ENCODE measurements around the gene GIT1. TPM values are rescaled to one million over a fixed set of nuclear protein-coding genes. Genes with fewer than 3 reads are reported as not detected.

The GIT1 gene
- total RNA-seq, 1 donor from 2014 or later: 46.7 TPM

DNA sequence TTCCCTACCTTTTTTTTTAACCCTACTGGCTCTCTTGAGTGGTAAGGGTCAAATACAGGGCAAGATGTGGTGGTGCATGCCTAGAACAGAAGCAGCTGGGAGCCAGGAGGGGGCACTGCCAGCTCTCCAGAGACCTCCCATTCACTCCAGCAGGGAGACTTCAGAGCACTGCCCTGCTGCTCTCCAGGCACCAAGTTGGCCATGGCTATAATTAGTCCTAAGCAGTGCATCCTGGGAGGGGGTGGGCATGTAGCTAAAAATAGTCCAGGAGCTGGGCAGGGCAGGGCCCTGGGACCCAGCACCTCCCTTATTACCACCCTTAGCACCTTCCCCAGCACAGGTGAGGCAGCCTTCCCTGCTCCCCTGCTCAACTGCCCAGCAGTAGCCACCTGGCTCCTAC lies 29.8 kb upstream of the GIT1 start:
- peaks cover 24% of the 10 kb centered on the region for H3K27me3 Mint-ChIP-seq (ENCODE audit: unreplicated experiment)
- no peaks in the 10 kb centered on the region for H3K36me3 Mint-ChIP-seq (ENCODE audit: unreplicated experiment)
- H3K9me3 Mint-ChIP-seq (ENCODE audit: unreplicated experiment): peaks cover 5% of the 10 kb centered on the region
- H3K4me1 Mint-ChIP-seq (ENCODE audit: low read depth, unreplicated experiment): peaks cover 4% of the 10 kb centered on the region
- TF ChIP-seq, protein P1, sequence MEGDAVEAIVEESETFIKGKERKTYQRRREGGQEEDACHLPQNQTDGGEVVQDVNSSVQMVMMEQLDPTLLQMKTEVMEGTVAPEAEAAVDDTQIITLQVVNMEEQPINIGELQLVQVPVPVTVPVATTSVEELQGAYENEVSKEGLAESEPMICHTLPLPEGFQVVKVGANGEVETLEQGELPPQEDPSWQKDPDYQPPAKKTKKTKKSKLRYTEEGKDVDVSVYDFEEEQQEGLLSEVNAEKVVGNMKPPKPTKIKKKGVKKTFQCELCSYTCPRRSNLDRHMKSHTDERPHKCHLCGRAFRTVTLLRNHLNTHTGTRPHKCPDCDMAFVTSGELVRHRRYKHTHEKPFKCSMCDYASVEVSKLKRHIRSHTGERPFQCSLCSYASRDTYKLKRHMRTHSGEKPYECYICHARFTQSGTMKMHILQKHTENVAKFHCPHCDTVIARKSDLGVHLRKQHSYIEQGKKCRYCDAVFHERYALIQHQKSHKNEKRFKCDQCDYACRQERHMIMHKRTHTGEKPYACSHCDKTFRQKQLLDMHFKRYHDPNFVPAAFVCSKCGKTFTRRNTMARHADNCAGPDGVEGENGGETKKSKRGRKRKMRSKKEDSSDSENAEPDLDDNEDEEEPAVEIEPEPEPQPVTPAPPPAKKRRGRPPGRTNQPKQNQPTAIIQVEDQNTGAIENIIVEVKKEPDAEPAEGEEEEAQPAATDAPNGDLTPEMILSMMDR (IDR thresholded peaks at IDR 0.05; ENCODE audit: partially characterized antibody, unreplicated experiment): no peak
- no peak for DNase-seq
- no peak overlapping the region for H3K4me3 Mint-ChIP-seq (ENCODE audit: unreplicated experiment)
- H3K27ac Mint-ChIP-seq (ENCODE audit: unreplicated experiment): no peak overlapping the region

DNA sequence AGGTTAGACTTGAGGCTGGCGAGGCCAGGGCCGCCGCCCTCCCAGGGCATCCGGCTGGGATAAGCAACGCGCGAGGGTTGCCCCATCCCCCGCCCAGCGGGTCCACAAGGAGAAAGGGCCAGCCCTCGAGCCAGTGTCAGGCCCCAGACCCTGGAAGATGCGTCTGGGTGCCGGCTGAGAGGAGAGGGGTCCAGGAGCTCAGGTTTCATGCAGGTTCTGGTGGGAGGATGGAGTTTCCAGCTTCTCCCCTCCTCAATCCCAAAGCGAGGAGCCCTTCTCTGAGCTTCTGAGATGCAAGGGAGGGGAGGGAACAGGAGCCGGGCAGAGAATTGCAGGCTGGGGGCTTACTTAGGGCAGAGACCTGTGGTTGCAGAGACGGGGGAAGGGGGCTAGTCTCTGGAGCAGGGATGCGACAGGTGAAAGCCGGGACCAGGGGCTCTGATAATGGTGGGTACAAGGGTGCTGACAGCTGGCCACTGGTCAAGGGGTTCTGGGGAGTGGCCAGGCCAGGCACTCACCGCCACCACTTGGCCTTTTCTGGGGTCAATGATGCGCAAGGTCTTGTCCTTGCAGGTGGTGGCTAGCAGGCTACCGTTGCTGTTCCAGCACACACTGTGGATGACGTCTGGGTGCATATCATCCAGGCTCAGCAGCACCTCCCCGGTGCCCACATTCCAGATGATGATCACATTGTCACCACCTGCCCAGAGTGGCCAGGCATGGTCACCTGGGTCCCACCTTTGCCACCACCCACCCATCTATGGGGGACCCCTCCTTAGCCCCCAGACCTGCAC lies 29.0 kb upstream of the GIT1 start:
- Mint-ChIP-seq H3K4me3 (ENCODE audit: unreplicated experiment) (no peak overlapping the region), H3K9me3 (ENCODE audit: unreplicated experiment) (peaks cover 5% of the 10 kb centered on the region), H3K4me1 (ENCODE audit: low read depth, unreplicated experiment) (peaks cover 6% of the 10 kb centered on the region)

GRCh38 chr17:29617481-29618271 lies 28.2 kb upstream of the GIT1 start:
- peaks cover 6% of the 10 kb centered on the region for H3K4me1 Mint-ChIP-seq (ENCODE audit: low read depth, unreplicated experiment)
- H3K9me3 Mint-ChIP-seq (ENCODE audit: unreplicated experiment): peaks cover 5% of the 10 kb centered on the region
- no peak overlapping the region for H3K4me3 Mint-ChIP-seq (ENCODE audit: unreplicated experiment)
- no peaks in the 10 kb centered on the region for H3K36me3 Mint-ChIP-seq (ENCODE audit: unreplicated experiment)
- TF ChIP-seq, protein P1 (IDR thresholded peaks at IDR 0.05; ENCODE audit: partially characterized antibody, unreplicated experiment): peak; percentile 23
- H3K27me3 Mint-ChIP-seq (ENCODE audit: unreplicated experiment): peaks cover 21% of the 10 kb centered on the region
- peak; percentile 74 for DNase-seq
- H3K27ac Mint-ChIP-seq (ENCODE audit: unreplicated experiment): no peak overlapping the region

More for the DNA sequence above, 29.0 kb upstream of the GIT1 start:
- Mint-ChIP-seq H3K36me3 (ENCODE audit: unreplicated experiment) (no peaks in the 10 kb centered on the region), H3K27me3 (ENCODE audit: unreplicated experiment) (peaks cover 22% of the 10 kb centered on the region), H3K27ac (ENCODE audit: unreplicated experiment) (no peak overlapping the region)
- no peak for DNase-seq
- TF ChIP-seq, protein P1 (IDR thresholded peaks at IDR 0.05; ENCODE audit: partially characterized antibody, unreplicated experiment): peak; percentile 4

GRCh38 chr17:29617125-29617480 lies 27.7 kb upstream of the GIT1 start:
- peak; percentile 78 for DNase-seq
- H3K4me3 Mint-ChIP-seq (ENCODE audit: unreplicated experiment): peak overlapping the region; percentile 65
- TF ChIP-seq, protein P1 (IDR thresholded peaks at IDR 0.05; ENCODE audit: partially characterized antibody, unreplicated experiment): peak; percentile 29
- no peak overlapping the region for H3K27ac Mint-ChIP-seq (ENCODE audit: unreplicated experiment)
- H3K9me3 Mint-ChIP-seq (ENCODE audit: unreplicated experiment): peaks cover 5% of the 10 kb centered on the region
- H3K27me3 Mint-ChIP-seq (ENCODE audit: unreplicated experiment): peaks cover 21% of the 10 kb centered on the region
- peaks cover 6% of the 10 kb centered on the region for H3K4me1 Mint-ChIP-seq (ENCODE audit: low read depth, unreplicated experiment)
- no peaks in the 10 kb centered on the region for H3K36me3 Mint-ChIP-seq (ENCODE audit: unreplicated experiment)
